OCI-LY7 (cell line): ENCODE results near the gene GAN.

Source experiments
- EZH2phosphoT487 ChIP-seq: fragments of 200-600 bp; sonication (generic); IDR thresholded peaks from 2 replicates; pipeline ENCODE4 v1.6.1; 2018; ENCODE audit warnings: low read depth, borderline replicate concordance, mild to moderate bottlenecking, mixed run types, antibody characterized with exemption, low read length, moderate library complexity, mixed read lengths
- TF ChIP-seq, protein P1 (sequence below): fragments of 200-600 bp; sonication (generic); conservative IDR thresholded peaks from 2 replicates; pipeline ENCODE4 v1.5.1; 2014; ENCODE audit warnings: mild to moderate bottlenecking, antibody characterized with exemption, low read length, moderate library complexity, mixed read lengths

DNA sequence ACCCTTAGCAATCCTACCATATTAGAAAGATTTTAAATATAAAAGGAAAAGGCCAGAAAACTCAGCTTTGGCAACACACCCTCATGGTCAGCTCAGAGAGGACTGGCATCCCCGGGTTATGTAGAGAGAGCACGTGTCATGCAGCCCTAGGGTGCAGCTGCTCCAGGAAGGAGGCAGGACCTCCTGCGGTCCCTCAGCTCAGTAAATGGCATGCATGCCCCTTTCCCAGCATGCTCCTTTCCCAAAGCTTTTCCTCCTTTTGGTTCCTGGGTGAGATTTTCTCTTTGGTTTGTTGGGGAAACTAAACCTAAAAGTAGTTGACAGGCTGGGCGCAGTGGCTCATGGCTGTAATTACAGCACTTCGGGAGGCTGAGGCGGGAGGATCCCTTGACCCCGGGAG lies 3.9 kb downstream of the GAN start:
- TF ChIP-seq, protein P1, sequence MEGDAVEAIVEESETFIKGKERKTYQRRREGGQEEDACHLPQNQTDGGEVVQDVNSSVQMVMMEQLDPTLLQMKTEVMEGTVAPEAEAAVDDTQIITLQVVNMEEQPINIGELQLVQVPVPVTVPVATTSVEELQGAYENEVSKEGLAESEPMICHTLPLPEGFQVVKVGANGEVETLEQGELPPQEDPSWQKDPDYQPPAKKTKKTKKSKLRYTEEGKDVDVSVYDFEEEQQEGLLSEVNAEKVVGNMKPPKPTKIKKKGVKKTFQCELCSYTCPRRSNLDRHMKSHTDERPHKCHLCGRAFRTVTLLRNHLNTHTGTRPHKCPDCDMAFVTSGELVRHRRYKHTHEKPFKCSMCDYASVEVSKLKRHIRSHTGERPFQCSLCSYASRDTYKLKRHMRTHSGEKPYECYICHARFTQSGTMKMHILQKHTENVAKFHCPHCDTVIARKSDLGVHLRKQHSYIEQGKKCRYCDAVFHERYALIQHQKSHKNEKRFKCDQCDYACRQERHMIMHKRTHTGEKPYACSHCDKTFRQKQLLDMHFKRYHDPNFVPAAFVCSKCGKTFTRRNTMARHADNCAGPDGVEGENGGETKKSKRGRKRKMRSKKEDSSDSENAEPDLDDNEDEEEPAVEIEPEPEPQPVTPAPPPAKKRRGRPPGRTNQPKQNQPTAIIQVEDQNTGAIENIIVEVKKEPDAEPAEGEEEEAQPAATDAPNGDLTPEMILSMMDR, result no peak
- TF ChIP-seq EZH2phosphoT487, result no peak
